K562 (cell line): ENCODE data around the gene DYNLT2B. TPM values are rescaled to one million over a fixed set of nuclear protein-coding genes. Genes with fewer than 3 reads are reported as not detected.

Source experiments
- AFF4 ChIP-seq: sonication (generic); formaldehyde crosslinking; IDR thresholded peaks from 2 replicates; pipeline ENCODE4 v1.8.0; 2023; ENCODE audit warnings: mild to moderate bottlenecking, missing genetic modification reagents
- ETV6 ChIP-seq, 3 experiments: fragments of 150-350 bp in 1 of 3; sonication (generic) in 1 of 3; formaldehyde crosslinking in 1 of 3; IDR thresholded peaks; 2 replicates each; pipeline versions ENCODE4 v1.6.1 to v1.8.0; 2014 to 2022; ENCODE audit warnings: borderline replicate concordance in 2 of 3, low read depth in 2 of 3, antibody characterized with exemption in 1 of 3, low read length in 1 of 3, mild to moderate bottlenecking in 1 of 3, missing genetic modification reagents in 1 of 3
- FOXM1 ChIP-seq, 2 experiments: fragments of 450-650 bp in 1 of 2; sonication (generic) in 1 of 2; formaldehyde crosslinking in 1 of 2; IDR thresholded peaks; 2 replicates each; pipeline versions ENCODE4 v1.6.1 to v1.9.0; 2017 to 2022; ENCODE audit warnings: low read depth in 2 of 2, mild to moderate bottlenecking in 2 of 2, missing genetic modification reagents in 1 of 2, moderate library complexity in 1 of 2
- HNRNPK ChIP-seq: fragments of 200-400 bp; formaldehyde crosslinking; IDR thresholded peaks from one replicate; pipeline ENCODE4 v1.6.1; 2018; ENCODE audit warnings: mild to moderate bottlenecking, low read depth, low read length; ENCODE audit not compliant: poor library complexity, severe bottlenecking
- IFI16 ChIP-seq: fragments of 250-450 bp; sonication (Bioruptor Pico); IDR thresholded peaks from 2 replicates; pipeline ENCODE4 v2.1.2; 2022; ENCODE audit warnings: mild to moderate bottlenecking, inconsistent platforms
- KAT8 ChIP-seq: fragments of 450-650 bp; IDR thresholded peaks from 2 replicates; pipeline ENCODE4 v1.6.1; 2016; ENCODE audit warnings: low read depth, mild to moderate bottlenecking
- KLF13 ChIP-seq: fragments of 450-650 bp; IDR thresholded peaks from 2 replicates; pipeline ENCODE4 v1.6.1; 2016; ENCODE audit warnings: missing genetic modification characterization, low read depth, mild to moderate bottlenecking, missing compliant biosample characterization, moderate library complexity, borderline replicate concordance
- REST ChIP-seq, 2 experiments: fragments of 450-650 bp; formaldehyde crosslinking in 1 of 2; IDR thresholded peaks; 2 replicates each; pipeline versions ENCODE4 v1.4.0 to v1.6.1; 2014 to 2020; ENCODE audit warnings: mild to moderate bottlenecking in 2 of 2, borderline replicate concordance in 1 of 2, low read depth in 1 of 2
- SUPT5H ChIP-seq: fragments of 450-650 bp; IDR thresholded peaks from 2 replicates; pipeline ENCODE4 v1.6.1; 2016
- polyA plus RNA-seq, 8 experiments: library from polyadenylated mRNA; depleted of rRNA in 4 of 8; stranded (reverse) in 5 of 8; unstranded in 3 of 8; fragments of >200 nt; fragmentation: Nextera tagmentation in 2 of 8; fragmentation: Illumina TruSeq in 1 of 8; extraction: Ambion mirVana in 2 of 8; extraction: Trizol in 1 of 8; gene quantifications; 2 replicates each; pipeline versions ENCODE4 v1.2.1 to v1.2.3, GENCODE V29; 2011 to 2014; ENCODE audit warnings: inconsistent platforms in 1 of 8, missing spikeins in 1 of 8
- total RNA-seq, 7 experiments: library from RNA; depleted of rRNA in 6 of 7; stranded (reverse); fragments of >200 nt in 6 of 7; fragmentation: Illumina TruSeq in 2 of 7; extraction: Trizol in 2 of 7; gene quantifications; 2 replicates each; pipeline versions ENCODE4 v1.2.1 to v1.2.3, GENCODE V29; 2011 to 2021; ENCODE audit warnings: low replicate concordance in 1 of 7

DYNLT2B gene
- total and polyA plus RNA-seq, 9 of the 15 experiments (the other 6 are each of a cell fraction or from before 2014, with no cell fraction given): 6.5 to 19.9 (median 8.7) TPM

GRCh38 chr3:196287440-196288140 lies 30.4 kb downstream of the DYNLT2B start, which contains the start of gene PCYT1A (continued):
- TF ChIP-seq REST (IDR thresholded peaks at IDR 0.05; ENCODE audit: borderline replicate concordance): 0 out of 2 replicates have a peak, but pooled peaks have one; percentile 3
- TF ChIP-seq REST (CRISPR knock-in tag; IDR thresholded peaks at IDR 0.05; ENCODE audit: low read depth): no peak; the same call in 1 of the 2 replicates
- TF ChIP-seq HNRNPK: no peak
- peak in 1 of 2 experiments; percentile 62; a peak in 1 of 4 replicates for TF ChIP-seq ETV6 (IDR thresholded peaks at IDR 0.05; ENCODE audit: borderline replicate concordance in 1 of 2, low read depth in 2 of 2, low read length in 1 of 2)
- 0 out of 2 replicates have a peak, but pooled peaks have one; percentile 20 for TF ChIP-seq ETV6 (CRISPR knock-in tag; IDR thresholded peaks at IDR 0.05; ENCODE audit: borderline replicate concordance)
- TF ChIP-seq KAT8: no peak
- no peak for TF ChIP-seq KLF13
- TF ChIP-seq FOXM1 (IDR thresholded peaks at IDR 0.05; ENCODE audit: low read depth): peak; percentile 39; the same call in 1 of the 2 replicates
- peak; percentile 94 for TF ChIP-seq FOXM1 (CRISPR knock-in tag; IDR thresholded peaks at IDR 0.05; ENCODE audit: low read depth)
- peak; percentile 93 for TF ChIP-seq SUPT5H
- TF ChIP-seq IFI16 (CRISPR knock-in tag): no peak
- TF ChIP-seq AFF4 (CRISPR knock-in tag): peak; percentile 96
